ENCODE measurements around the gene THRA.

GRCh38 chr17:40063187-40063771 is 514 bp downstream of the THRA start:
- TF ChIP-seq, protein P1, sequence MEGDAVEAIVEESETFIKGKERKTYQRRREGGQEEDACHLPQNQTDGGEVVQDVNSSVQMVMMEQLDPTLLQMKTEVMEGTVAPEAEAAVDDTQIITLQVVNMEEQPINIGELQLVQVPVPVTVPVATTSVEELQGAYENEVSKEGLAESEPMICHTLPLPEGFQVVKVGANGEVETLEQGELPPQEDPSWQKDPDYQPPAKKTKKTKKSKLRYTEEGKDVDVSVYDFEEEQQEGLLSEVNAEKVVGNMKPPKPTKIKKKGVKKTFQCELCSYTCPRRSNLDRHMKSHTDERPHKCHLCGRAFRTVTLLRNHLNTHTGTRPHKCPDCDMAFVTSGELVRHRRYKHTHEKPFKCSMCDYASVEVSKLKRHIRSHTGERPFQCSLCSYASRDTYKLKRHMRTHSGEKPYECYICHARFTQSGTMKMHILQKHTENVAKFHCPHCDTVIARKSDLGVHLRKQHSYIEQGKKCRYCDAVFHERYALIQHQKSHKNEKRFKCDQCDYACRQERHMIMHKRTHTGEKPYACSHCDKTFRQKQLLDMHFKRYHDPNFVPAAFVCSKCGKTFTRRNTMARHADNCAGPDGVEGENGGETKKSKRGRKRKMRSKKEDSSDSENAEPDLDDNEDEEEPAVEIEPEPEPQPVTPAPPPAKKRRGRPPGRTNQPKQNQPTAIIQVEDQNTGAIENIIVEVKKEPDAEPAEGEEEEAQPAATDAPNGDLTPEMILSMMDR (IDR thresholded peaks at IDR 0.05), result no peak
- TF ChIP-seq POLR2A (IDR thresholded peaks at IDR 0.05), result peak in 1 of 2 donors; percentile 0

Data from thyroid gland (tissue), 4 donors.